ENCODE measurements around the gene TTC7B. TPM values are rescaled to one million over a fixed set of nuclear protein-coding genes. Genes with fewer than 3 reads are reported as not detected.

TTC7B gene
- total and polyA plus RNA-seq, 10 of the 15 experiments (the other 5 are each of a cell fraction or from before 2014, with no cell fraction given): under 0.01 to 1.1 (median 0.26) TPM; not detected in 2

GRCh38 chr14:90576581-90576980 lies 239.6 kb downstream of the TTC7B start:
- TF ChIP-seq RAD21 (IDR thresholded peaks at IDR 0.05; ENCODE audit: insufficient read depth, low read depth, low read length) (no peak), ATF2 (IDR thresholded peaks at IDR 0.05; ENCODE audit: low read length) (no peak), ZZZ3 (IDR thresholded peaks at IDR 0.05; ENCODE audit: control insufficient read depth, insufficient read length, low read depth) (no peak), CHD1 (IDR thresholded peaks at IDR 0.05; ENCODE audit: low read depth, low read length) (no peak), SP1 (IDR thresholded peaks at IDR 0.05; ENCODE audit: low read depth, low read length) (no peak), EP300 (IDR thresholded peaks at IDR 0.05; ENCODE audit: borderline replicate concordance in 1 of 2, control insufficient read depth in 1 of 2, low read depth in 2 of 2, low read length in 2 of 2) (no peak), BMI1 (IDR thresholded peaks at IDR 0.05; ENCODE audit: borderline replicate concordance) (no peak), POLR2AphosphoS5 (IDR thresholded peaks at IDR 0.05; ENCODE audit: low read length) (no peak)
- FAIRE-seq: no peak
- BruUV-seq (replicated peaks): no TSS peak
- no peak overlapping the region for H3K27ac ChIP-seq (ENCODE audit: control insufficient read depth, insufficient read depth)
- intact Hi-C loops (cut with micrococcal nuclease; ENCODE audit: unreplicated experiment) (no loop called here), in situ Hi-C loops (cut with MboI) (no loop called here)
- ChIA-PET SMC1A (ENCODE audit: uncharacterized antibody, unreplicated experiment) (interaction anchor here (0.7 kb wide), 1 partner anchor 646 kb away, joined by 3 read pairs; no protein-coding TSS in a partner anchor), CTCF (interaction anchor here (1.2 kb wide), 1 partner anchor 177 kb away, joined by 4 read pairs; no protein-coding TSS in a partner anchor), RAD21 (ENCODE audit: unreplicated experiment) (no interaction called here), POLR2A (interaction anchor here (1.7 kb wide), 1 partner anchor 13 kb away, joined by 3 read pairs; no protein-coding TSS in a partner anchor)
- ATAC-seq: no peak
- H2AFZ ChIP-seq (ENCODE audit: control insufficient read depth, low read depth, low read length): no peak overlapping the region
- WGBS (ENCODE audit: insufficient coverage, insufficient replicate concordance, low lambda C conversion rate, missing lambda C conversion rate): 6% methylated on average over 2 of the region's 2 CpGs
- no peaks in the 10 kb centered on the region; a peak in 2 of 4 replicates for H3K27me3 ChIP-seq (replicated peaks in 1 of 2; ENCODE audit: control insufficient read depth in 2 of 2, insufficient read depth in 2 of 2, low read length in 1 of 2)
- H3K36me3 ChIP-seq (ENCODE audit: control insufficient read depth in 2 of 2, insufficient read depth in 2 of 2, low read length in 1 of 2): no peaks in the 10 kb centered on the region
- H3K4me3 ChIP-seq: no peak overlapping the region
- no peaks in the 10 kb centered on the region for H3K79me2 ChIP-seq (ENCODE audit: control insufficient read depth, insufficient read depth, low read length)
- no peaks in the 10 kb centered on the region for H4K20me1 ChIP-seq (ENCODE audit: control insufficient read depth, insufficient read depth)
- no peak overlapping the region for H3K9ac ChIP-seq (ENCODE audit: control insufficient read depth, insufficient read depth, low read length)
- H3K4me1 ChIP-seq (ENCODE audit: control insufficient read depth, insufficient read depth, low read length): no peaks in the 10 kb centered on the region
- no peak for DNase-seq (ENCODE audit: low read depth, low spot score)
- H3K4me2 ChIP-seq (ENCODE audit: control insufficient read depth, insufficient read depth): no peak overlapping the region
- H3K9me3 ChIP-seq (replicated peaks; ENCODE audit: control insufficient read depth, insufficient read depth, low read length): no peaks in the 10 kb centered on the region
